ENCODE data around the gene DAD1. TPM values are rescaled to one million over a fixed set of nuclear protein-coding genes. Genes with fewer than 3 reads are reported as not detected.

Gene DAD1
- total RNA-seq, 1 experiment from 2014 or later = 162 TPM

- CTCF ChIA-PET = interaction anchor here (1.2 kb wide), 1 partner anchor 12 kb away, joined by 3 read pairs; no protein-coding TSS in a partner anchor
- H3K9ac ChIP-seq (ENCODE audit: low read length) = no peak overlapping the region
- no peaks in the 10 kb centered on the region for H3K9me3 ChIP-seq (ENCODE audit: control insufficient read depth in 1 of 2, insufficient read depth in 1 of 2, low read depth in 1 of 2, low read length in 2 of 2)
- H3K9me2 ChIP-seq (ENCODE audit: insufficient read depth) = no peaks in the 10 kb centered on the region
- no peak overlapping the region for H3K27ac ChIP-seq (ENCODE audit: low read depth, low read length)
- no peak for ATAC-seq
- intact Hi-C loops (cut with micrococcal nuclease) = no loop called here
- BruUV-seq (replicated peaks) = no TSS peak
- POLR2A ChIA-PET = interaction anchor here (0.7 kb wide), 1 partner anchor 189 kb away, joined by 9 read pairs; no protein-coding TSS in a partner anchor
- no peaks in the 10 kb centered on the region; a peak in 2 of 4 replicates for H3K36me3 ChIP-seq (ENCODE audit: control insufficient read depth in 1 of 2, insufficient read depth in 2 of 2, low read length in 2 of 2)
- no peak overlapping the region for H3K4me3 ChIP-seq (replicated peaks in 1 of 2; ENCODE audit: low read depth in 1 of 2, low read length in 2 of 2)
- no peak overlapping the region for H2AFZ ChIP-seq (ENCODE audit: low read depth, low read length, poor library complexity, severe bottlenecking)
- no peak for DNase-seq (ENCODE audit: low read depth, low spot score)
- RAD21 ChIA-PET (ENCODE audit: low non-redundant PET in 1 of 2, low total read pairs in 2 of 2, uncharacterized antibody in 2 of 2, unreplicated experiment in 2 of 2) = no interaction called here
- H3K27me3 ChIP-seq (ENCODE audit: insufficient read depth, low read length) = no peaks in the 10 kb centered on the region
- no peak overlapping the region; the same call in 1 of the 2 replicates for H3K4me2 ChIP-seq (ENCODE audit: low read length)
- no peaks in the 10 kb centered on the region for H3K79me2 ChIP-seq (ENCODE audit: insufficient read depth, low read length)
- TF ChIP-seq SRF (IDR thresholded peaks at IDR 0.05; ENCODE audit: low read depth) (no peak), FOSL1 (IDR thresholded peaks at IDR 0.05; ENCODE audit: low read depth) (no peak), ZFX (IDR thresholded peaks at IDR 0.05) (no peak), TCF7L2 (IDR thresholded peaks at IDR 0.05; ENCODE audit: borderline replicate concordance, extremely low read depth, insufficient read depth, insufficient read length) (no peak), SP1 (IDR thresholded peaks at IDR 0.05; ENCODE audit: low read depth) (no peak), POLR2A (IDR thresholded peaks at IDR 0.05; ENCODE audit: borderline replicate concordance, extremely low read depth, insufficient read depth, insufficient read length) (no peak), CBX3 (IDR thresholded peaks at IDR 0.05; ENCODE audit: low read depth) (no peak), REST (IDR thresholded peaks at IDR 0.05; ENCODE audit: low read depth) (no peak), JUND (IDR thresholded peaks at IDR 0.05) (no peak), ZNF274 (IDR thresholded peaks at IDR 0.05; ENCODE audit: low read depth, low read length) (no peak), SIN3A (IDR thresholded peaks at IDR 0.05; ENCODE audit: low read depth) (no peak), POLR2AphosphoS5 (IDR thresholded peaks at IDR 0.05; ENCODE audit: low read depth, low read length) (no peak), ELF1 (IDR thresholded peaks at IDR 0.05; ENCODE audit: borderline replicate concordance, low read depth) (no peak), RAD21 (IDR thresholded peaks at IDR 0.05; ENCODE audit: low read depth) (no peak), YY1 (IDR thresholded peaks at IDR 0.05; ENCODE audit: extremely low read depth, insufficient replicate concordance, low read depth, low read length) (no peak), ATF3 (IDR thresholded peaks at IDR 0.05) (no peak), EZH2phosphoT487 (IDR thresholded peaks at IDR 0.05; ENCODE audit: borderline replicate concordance) (no peak)
- TF ChIP-seq, protein P1, sequence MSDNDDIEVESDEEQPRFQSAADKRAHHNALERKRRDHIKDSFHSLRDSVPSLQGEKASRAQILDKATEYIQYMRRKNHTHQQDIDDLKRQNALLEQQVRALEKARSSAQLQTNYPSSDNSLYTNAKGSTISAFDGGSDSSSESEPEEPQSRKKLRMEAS (IDR thresholded peaks at IDR 0.05) = no peak
- no peaks in the 10 kb centered on the region for H4K20me1 ChIP-seq (ENCODE audit: insufficient read depth)
- H3K4me1 ChIP-seq (ENCODE audit: control insufficient read depth in 1 of 2, insufficient read depth in 2 of 2, low read length in 2 of 2) = peaks cover 13 to 51% of the 10 kb centered on the region in 2 experiments
Measured at GRCh38 chr14:22601996-22602395, 13.0 kb upstream of the DAD1 start.
